Suppressor macrophage (primary cell): Measurements from ENCODE around the gene EMSY.
"Not testable (repeated sequence)": the region's sequence is repeated elsewhere in the genome, so short reads cannot be mapped to it uniquely, and the experiment has no call there.

Experiments
- DNase-seq, 4 experiments: peaks; one replicate each; pipeline ENCODE4 v3.0.0-alpha.2; 2020 to 2022
- total RNA-seq, 17 experiments: gene quantifications; one replicate each; lab custom pipeline; 2026; ENCODE audit warnings: mixed read lengths in 6 of 17, inconsistent platforms in 3 of 17; lab: John Stamatoyannopoulos, UW

Gene EMSY
- 7.4 to 29.2 (median 14.1) reads per million in 17 experiments for total RNA-seq

- peak; percentile 97 to 99 (median 98) for DNase-seq
Observed at GRCh38 chr11:76444384-76445120, at the start of gene EMSY. Gene EMSY (plus strand): TSS chr11:76445018. CDS start chr11:76446939, 1,921 bp downstream.

- DNase-seq, result no peak
Observed at GRCh38 chr11:76395296-76395695, 49.5 kb upstream of the EMSY start.

GRCh38 chr11:76397383-76397782 lies 47.4 kb upstream of the EMSY start:
- DNase-seq, result no peak

GRCh38 chr11:76400967-76401366 lies 43.9 kb upstream of the EMSY start:
- DNase-seq, result no peak

- DNase-seq, result not testable (repeated sequence)
Observed at GRCh38 chr11:76401484-76401883, 43.3 kb upstream of the EMSY start.

- no peak for DNase-seq
Observed at GRCh38 chr11:76406359-76406758, 38.5 kb upstream of the EMSY start.

GRCh38 chr11:76408171-76408965 lies 36.5 kb upstream of the EMSY start:
- no peak for DNase-seq

GRCh38 chr11:76410851-76411357 lies 33.9 kb upstream of the EMSY start:
- DNase-seq, result no peak

- DNase-seq, result no peak
Observed at GRCh38 chr11:76415073-76415472, 29.7 kb upstream of the EMSY start.

- DNase-seq, result peak; percentile 17 to 54 (median 46)
Observed at GRCh38 chr11:76419896-76420295, 24.9 kb upstream of the EMSY start.

- DNase-seq, result no peak
Observed at GRCh38 chr11:76424379-76424778, 20.4 kb upstream of the EMSY start.

GRCh38 chr11:76424891-76425290 lies 19.9 kb upstream of the EMSY start:
- no peak for DNase-seq

- DNase-seq, result no peak
Observed at GRCh38 chr11:76426660-76427059, 18.2 kb upstream of the EMSY start.

- no peak for DNase-seq
Observed at GRCh38 chr11:76436020-76436419, 8.8 kb upstream of the EMSY start.

- DNase-seq, result peak in 3 of 4 experiments; percentile 1 to 33 (median 30)
Observed at GRCh38 chr11:76443268-76443980, 1.4 kb upstream of the EMSY start.

GRCh38 chr11:76444065-76444383 lies 794 bp upstream of the EMSY start:
- peak in 2 of 4 experiments; percentile 19 to 36 for DNase-seq

GRCh38 chr11:76445121-76446084 lies 585 bp downstream of the EMSY start:
- DNase-seq, result peak; percentile 91 to 94 (median 92)

GRCh38 chr11:76448506-76448905 lies 3.7 kb downstream of the EMSY start:
- no peak for DNase-seq

- no peak for DNase-seq
Observed at GRCh38 chr11:76453248-76453647, 8.4 kb downstream of the EMSY start.

- no peak for DNase-seq
Observed at GRCh38 chr11:76455331-76455730, 10.5 kb downstream of the EMSY start.

GRCh38 chr11:76455931-76456330 lies 11.1 kb downstream of the EMSY start:
- DNase-seq, result no peak

GRCh38 chr11:76456571-76456970 lies 11.8 kb downstream of the EMSY start:
- no peak for DNase-seq
